C4-2B (cell line): ENCODE measurements around the gene GLYR1.

Source experiments
- ZFX ChIP-seq: fragments of 450-650 bp; IDR thresholded peaks from 2 replicates; pipeline ENCODE4 v1.6.1; 2017
- TF ChIP-seq, protein P1 (sequence below): fragments of 450-650 bp; conservative IDR thresholded peaks from 2 replicates; pipeline ENCODE4 v1.5.1; 2017; ENCODE audit warnings: mild to moderate bottlenecking

DNA sequence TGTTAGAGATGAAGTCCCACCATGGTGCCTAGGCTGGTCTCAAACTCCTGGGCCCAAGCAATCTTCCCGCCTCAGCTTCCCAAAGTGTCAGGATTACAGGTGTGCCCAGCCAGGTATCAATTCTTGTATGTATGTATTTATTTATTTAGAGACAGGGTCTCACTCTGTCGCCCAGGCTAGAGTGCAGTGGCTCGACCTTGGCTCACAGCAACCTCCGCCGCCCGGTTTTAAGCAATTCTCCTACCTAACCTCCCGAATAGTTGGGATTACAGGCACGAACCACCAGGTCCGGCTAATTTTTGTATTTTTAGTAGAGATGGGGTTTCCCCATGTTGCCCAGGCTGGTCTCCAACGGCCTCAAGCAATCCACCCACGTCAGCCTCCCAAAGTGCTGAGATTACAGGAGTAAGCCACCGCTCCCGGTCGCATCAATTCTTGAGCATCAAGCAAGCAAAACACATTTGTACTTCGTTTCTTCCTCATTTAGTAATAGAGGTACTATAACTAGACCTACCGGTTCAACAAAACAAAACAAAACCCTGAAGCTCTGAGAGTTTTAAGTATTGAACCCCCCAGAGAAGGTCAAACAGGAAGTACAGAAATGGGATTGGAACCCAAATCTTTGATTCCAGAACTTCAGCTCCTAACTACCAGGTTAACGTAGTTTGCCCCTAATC is 79.1 kb downstream of the GLYR1 start:
- TF ChIP-seq, protein P1, sequence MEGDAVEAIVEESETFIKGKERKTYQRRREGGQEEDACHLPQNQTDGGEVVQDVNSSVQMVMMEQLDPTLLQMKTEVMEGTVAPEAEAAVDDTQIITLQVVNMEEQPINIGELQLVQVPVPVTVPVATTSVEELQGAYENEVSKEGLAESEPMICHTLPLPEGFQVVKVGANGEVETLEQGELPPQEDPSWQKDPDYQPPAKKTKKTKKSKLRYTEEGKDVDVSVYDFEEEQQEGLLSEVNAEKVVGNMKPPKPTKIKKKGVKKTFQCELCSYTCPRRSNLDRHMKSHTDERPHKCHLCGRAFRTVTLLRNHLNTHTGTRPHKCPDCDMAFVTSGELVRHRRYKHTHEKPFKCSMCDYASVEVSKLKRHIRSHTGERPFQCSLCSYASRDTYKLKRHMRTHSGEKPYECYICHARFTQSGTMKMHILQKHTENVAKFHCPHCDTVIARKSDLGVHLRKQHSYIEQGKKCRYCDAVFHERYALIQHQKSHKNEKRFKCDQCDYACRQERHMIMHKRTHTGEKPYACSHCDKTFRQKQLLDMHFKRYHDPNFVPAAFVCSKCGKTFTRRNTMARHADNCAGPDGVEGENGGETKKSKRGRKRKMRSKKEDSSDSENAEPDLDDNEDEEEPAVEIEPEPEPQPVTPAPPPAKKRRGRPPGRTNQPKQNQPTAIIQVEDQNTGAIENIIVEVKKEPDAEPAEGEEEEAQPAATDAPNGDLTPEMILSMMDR = no peak
- TF ChIP-seq ZFX = no peak
